Astrocyte of the spinal cord (primary cell): ENCODE data around the gene RAB35.

ENCODE experiments used
- DNase-seq: peaks from one replicate; pipeline ENCODE4 v3.0.0; 2011; ENCODE audit warnings: low read depth, low spot score
- H3K4me3 ChIP-seq: 2 replicates; pipeline ENCODE4 v1.5.1; 2011; ENCODE audit warnings: low read depth, mild to moderate bottlenecking, low read length, moderate library complexity
- in situ Hi-C: cut with HindIII; loops from 2 replicates; pipeline ENCODE4 v1.10.0; 2017; ENCODE audit warnings: low sequenced_read_pairs
- TF ChIP-seq, protein P1 (sequence below): IDR thresholded peaks from 2 replicates; pipeline ENCODE4 v1.5.1; 2012; ENCODE audit warnings: low read depth, mild to moderate bottlenecking, low read length, inconsistent platforms

RAB35 gene

DNA sequence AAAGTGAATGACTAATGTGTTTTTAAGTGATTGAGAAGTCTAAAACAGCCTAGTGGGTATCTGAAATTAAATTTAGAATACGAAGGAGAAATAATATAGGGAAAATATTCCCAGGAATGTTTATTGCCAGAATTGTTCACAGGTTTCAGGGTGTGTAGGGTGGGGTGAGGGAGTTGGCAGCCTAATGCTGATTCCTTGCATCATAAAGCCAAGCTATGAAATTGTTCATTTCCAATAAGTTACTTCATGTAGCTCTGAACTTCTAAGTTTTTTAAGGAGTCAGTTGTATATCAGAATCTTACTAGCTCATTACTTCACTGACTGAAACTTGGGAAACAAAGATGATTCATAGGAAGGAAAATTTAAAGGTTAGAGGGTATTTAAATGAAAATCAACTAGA lies 56.4 kb downstream of the RAB35 start:
- TF ChIP-seq, protein P1, sequence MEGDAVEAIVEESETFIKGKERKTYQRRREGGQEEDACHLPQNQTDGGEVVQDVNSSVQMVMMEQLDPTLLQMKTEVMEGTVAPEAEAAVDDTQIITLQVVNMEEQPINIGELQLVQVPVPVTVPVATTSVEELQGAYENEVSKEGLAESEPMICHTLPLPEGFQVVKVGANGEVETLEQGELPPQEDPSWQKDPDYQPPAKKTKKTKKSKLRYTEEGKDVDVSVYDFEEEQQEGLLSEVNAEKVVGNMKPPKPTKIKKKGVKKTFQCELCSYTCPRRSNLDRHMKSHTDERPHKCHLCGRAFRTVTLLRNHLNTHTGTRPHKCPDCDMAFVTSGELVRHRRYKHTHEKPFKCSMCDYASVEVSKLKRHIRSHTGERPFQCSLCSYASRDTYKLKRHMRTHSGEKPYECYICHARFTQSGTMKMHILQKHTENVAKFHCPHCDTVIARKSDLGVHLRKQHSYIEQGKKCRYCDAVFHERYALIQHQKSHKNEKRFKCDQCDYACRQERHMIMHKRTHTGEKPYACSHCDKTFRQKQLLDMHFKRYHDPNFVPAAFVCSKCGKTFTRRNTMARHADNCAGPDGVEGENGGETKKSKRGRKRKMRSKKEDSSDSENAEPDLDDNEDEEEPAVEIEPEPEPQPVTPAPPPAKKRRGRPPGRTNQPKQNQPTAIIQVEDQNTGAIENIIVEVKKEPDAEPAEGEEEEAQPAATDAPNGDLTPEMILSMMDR: no peak
- no peak overlapping the region for H3K4me3 ChIP-seq
- DNase-seq: no peak
- in situ Hi-C loops: no loop called here

DNA sequence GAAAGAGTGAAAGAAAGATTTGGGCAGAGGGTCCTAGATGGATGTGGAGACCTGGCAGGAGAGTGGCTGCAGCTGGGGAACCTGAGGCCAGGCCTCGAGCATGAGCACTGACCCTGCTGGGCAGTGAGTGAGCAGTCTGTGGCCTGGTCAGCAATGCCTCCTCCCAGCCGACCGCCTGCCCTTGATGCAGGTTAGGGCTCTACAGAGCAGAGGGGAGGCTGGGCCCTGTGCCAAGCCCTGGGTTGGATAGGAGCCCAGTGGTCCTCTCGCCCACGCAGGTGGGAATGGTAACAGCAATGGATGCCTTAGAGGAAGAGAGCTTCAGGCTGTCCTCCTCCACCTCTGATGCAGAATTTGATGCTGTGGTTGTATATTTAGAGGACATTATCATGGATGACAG lies 59.8 kb downstream of the RAB35 start:
- TF ChIP-seq, protein P1: no peak
- DNase-seq: no peak
- in situ Hi-C loops: no loop called here
- H3K4me3 ChIP-seq: no peak overlapping the region

DNA sequence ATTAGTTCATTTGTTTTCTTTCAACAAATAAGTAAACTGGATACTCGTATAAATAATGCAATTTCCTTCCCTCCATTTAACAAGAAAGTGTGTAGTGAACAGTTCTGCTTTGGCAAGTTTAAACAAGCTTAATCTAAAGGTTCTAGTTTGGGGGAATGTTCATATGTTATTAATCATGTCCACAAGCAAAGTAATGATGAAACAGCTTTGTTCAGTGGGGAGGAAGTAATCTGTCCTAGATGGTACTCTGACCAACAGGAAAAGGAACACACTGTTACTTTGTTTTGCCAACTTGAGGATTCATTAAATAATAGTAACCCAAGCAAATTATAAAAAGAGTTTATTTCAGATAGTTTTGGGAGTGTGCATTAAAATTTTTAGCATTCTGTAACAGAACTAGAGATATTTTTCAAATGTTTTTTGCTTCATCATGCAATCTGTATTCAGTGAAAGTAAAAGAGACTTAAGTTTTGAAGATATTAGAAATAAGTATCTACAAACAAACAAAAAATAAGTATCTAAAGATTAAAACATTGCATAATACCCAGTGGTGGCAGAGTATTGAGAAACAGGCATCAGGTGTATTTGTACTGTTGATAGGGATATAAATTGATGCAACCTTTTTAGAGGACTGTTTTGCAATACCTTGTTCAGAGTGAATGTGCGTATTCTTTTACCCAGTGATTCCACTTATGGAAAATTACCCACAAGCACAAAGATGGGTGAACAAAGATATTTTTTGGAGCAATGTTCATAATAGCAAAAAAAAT lies 61.1 kb downstream of the RAB35 start:
- TF ChIP-seq, protein P1: no peak
- in situ Hi-C loops: no loop called here
- DNase-seq: no peak
- H3K4me3 ChIP-seq: no peak overlapping the region

DNA sequence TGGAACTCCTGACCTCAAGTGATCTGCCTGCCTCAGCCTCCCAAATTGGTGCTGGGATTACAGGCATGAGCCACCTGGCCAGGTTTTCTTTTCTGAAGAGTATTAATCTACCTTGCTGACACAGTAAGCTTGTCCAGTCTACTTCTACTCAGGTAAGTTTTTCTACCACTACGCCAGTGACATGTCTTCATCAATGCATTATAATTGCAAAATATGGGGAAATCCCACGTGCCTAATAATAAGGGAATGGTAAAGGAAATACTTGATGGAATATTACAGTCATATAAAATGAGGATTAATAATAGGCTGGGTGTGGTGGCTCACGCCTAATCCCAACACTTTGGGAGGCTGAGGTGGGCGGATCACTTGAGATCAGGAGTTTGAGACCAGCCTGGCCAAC lies 62.3 kb downstream of the RAB35 start:
- in situ Hi-C loops: no loop called here
- H3K4me3 ChIP-seq: no peak overlapping the region
- no peak for DNase-seq
- TF ChIP-seq, protein P1: no peak

DNA sequence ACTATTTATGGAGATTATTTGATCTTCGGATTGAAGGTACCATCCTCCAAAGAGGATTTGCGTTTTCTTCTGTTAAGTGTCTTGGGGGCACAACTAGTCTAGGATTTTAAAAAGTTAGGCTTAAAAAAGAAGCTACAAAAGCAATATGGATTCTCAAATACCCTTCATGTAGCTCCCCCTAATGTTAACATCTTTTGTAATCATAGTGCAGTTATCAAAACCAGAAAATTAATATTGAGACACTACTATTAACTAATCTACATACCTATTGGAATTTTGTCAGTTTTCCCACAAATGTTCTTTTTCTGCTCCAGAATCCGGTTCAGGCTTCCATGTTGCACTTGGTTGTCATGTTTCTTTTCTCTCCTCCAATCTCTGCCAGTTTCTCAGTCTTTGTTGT lies 65.0 kb downstream of the RAB35 start:
- in situ Hi-C loops: no loop called here
- H3K4me3 ChIP-seq: no peak overlapping the region
- no peak for DNase-seq
- TF ChIP-seq, protein P1: no peak

DNA sequence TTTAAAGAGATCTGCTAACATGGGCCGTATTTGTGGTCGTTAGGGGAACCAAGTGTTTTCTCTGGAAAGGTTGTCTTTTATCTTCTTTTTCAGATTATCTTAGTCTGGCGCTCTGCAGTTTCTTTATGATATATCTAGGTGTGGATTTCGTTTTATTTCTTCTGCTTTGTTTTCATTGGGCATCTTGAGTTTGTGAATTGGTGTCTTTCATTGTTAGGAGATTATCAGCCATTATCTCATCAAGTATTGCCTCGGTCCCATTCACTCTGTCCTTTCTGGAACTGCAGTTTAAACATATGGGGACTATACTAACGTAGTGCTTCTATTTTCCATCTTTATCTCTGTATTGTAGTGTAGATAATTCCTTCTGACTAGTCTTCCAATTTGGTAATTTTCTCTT lies 67.1 kb downstream of the RAB35 start:
- H3K4me3 ChIP-seq: no peak overlapping the region
- TF ChIP-seq, protein P1: no peak
- no peak for DNase-seq
- in situ Hi-C loops: no loop called here
